SK-N-SH (cell line): ENCODE data around the gene TSGA10IP. TPM values are rescaled to one million over a fixed set of nuclear protein-coding genes. Genes with fewer than 3 reads are reported as not detected.

Source experiments
- CTCF ChIA-PET: fragments of 300-600, 350-600 bp; formaldehyde crosslinking; extraction: SDS; loops from one replicate; lab custom pipeline; 2021; lab: Yijun Ruan, JAX
- POLR2A ChIA-PET: fragments of 350-600 bp; sonication (Branson Sonifier 250); formaldehyde crosslinking; extraction: SDS; loops from one replicate; lab custom pipeline; 2020; ENCODE audit warnings: antibody characterized with exemption, inconsistent platforms; lab: Yijun Ruan, JAX
- DNase-seq: peaks from one replicate; pipeline ENCODE4 v3.0.0; 2012
- H2AFZ ChIP-seq: fragments of 200-600 bp; sonication (generic); 2 replicates; pipeline ENCODE4 v1.8.1; 2016; ENCODE audit warnings: antibody characterized with exemption, mild to moderate bottlenecking, low read depth
- H3F3A ChIP-seq: fragments of 200-600 bp; sonication (generic); replicated peaks from 2 replicates; pipeline ENCODE3; 2016; ENCODE audit warnings: antibody characterized with exemption, mild to moderate bottlenecking; ENCODE audit not compliant: insufficient read depth
- H3K27ac ChIP-seq, 2 experiments: fragments of 200-500 bp in 1 of 2; fragments of 200-600 bp in 1 of 2; sonication (Bioruptor generic) in 1 of 2; sonication (generic), shearing (Covaris generic) in 1 of 2; 2 replicates each; pipeline versions ENCODE4 v1.5.1 to v1.6.1; 2014 to 2016; ENCODE audit warnings: low read depth in 2 of 2, inconsistent platforms in 1 of 2, low read length in 1 of 2, mild to moderate bottlenecking in 1 of 2, mixed read lengths in 1 of 2
- H3K27me3 ChIP-seq: fragments of 200-600 bp; sonication (generic), shearing (Covaris generic); 2 replicates; pipeline ENCODE4 v1.6.1; 2016; ENCODE audit warnings: mixed run types; ENCODE audit not compliant: insufficient read depth
- H3K36me3 ChIP-seq, 2 experiments: fragments of 200-500 bp in 1 of 2; fragments of 200-600 bp in 1 of 2; sonication (Bioruptor generic) in 1 of 2; sonication (generic) in 1 of 2; replicated peaks in 1 of 2; 2 replicates each; pipeline versions ENCODE3 to v1.5.1; 2014 to 2016; ENCODE audit warnings: low read length in 1 of 2, mild to moderate bottlenecking in 1 of 2; ENCODE audit not compliant: insufficient read depth in 2 of 2, control insufficient read depth in 1 of 2
- H3K4me1 ChIP-seq, 2 experiments: fragments of 200-500 bp in 1 of 2; fragments of 200-600 bp in 1 of 2; sonication (Bioruptor generic) in 1 of 2; sonication (generic), shearing (Covaris generic) in 1 of 2; 2 replicates each; pipeline versions ENCODE4 v1.5.1 to v1.6.1; 2014 to 2016; ENCODE audit warnings: low read depth in 1 of 2, low read length in 1 of 2, mixed run types in 1 of 2; ENCODE audit not compliant: insufficient read depth in 2 of 2, control insufficient read depth in 1 of 2
- H3K4me2 ChIP-seq: fragments of 200-600 bp; sonication (generic), shearing (Covaris generic); 2 replicates; pipeline ENCODE4 v1.6.1; 2017; ENCODE audit warnings: mixed run types
- H3K4me3 ChIP-seq, 2 experiments: fragments of 200-500 bp in 1 of 2; fragments of 200-600 bp in 1 of 2; sonication (Bioruptor generic) in 1 of 2; sonication (generic), shearing (Covaris generic) in 1 of 2; 2 replicates each; pipeline versions ENCODE4 v1.5.1 to v1.8.1; 2014 to 2016; ENCODE audit warnings: low read depth in 2 of 2, inconsistent platforms in 1 of 2, low read length in 1 of 2, mild to moderate bottlenecking in 1 of 2, mixed read lengths in 1 of 2, moderate library complexity in 1 of 2
- H3K79me2 ChIP-seq: fragments of 200-600 bp; sonication (generic); 2 replicates; pipeline ENCODE4 v1.8.1; 2017; ENCODE audit warnings: mild to moderate bottlenecking; ENCODE audit not compliant: insufficient read depth
- H3K9ac ChIP-seq: fragments of 200-600 bp; sonication (generic); 2 replicates; pipeline ENCODE4 v1.6.1; 2017; ENCODE audit warnings: mixed run types
- H3K9me2 ChIP-seq: fragments of 200-600 bp; sonication (generic); 2 replicates; pipeline ENCODE4 v1.6.1; 2017; ENCODE audit warnings: mixed run types
- H3K9me3 ChIP-seq: fragments of 200-600 bp; sonication (generic); 2 replicates; pipeline ENCODE4 v1.6.1; 2017; ENCODE audit warnings: mixed run types, mild to moderate bottlenecking, moderate library complexity
- H4K20me1 ChIP-seq: fragments of 200-600 bp; sonication (generic); 2 replicates; pipeline ENCODE4 v1.6.1; 2017; ENCODE audit warnings: mild to moderate bottlenecking, mixed run types; ENCODE audit not compliant: insufficient read depth
- CHD2 ChIP-seq: fragments of 150-350 bp; IDR thresholded peaks from 2 replicates; pipeline ENCODE4 v1.6.1; 2018; ENCODE audit warnings: low read length; ENCODE audit not compliant: partially characterized antibody
- EP300 ChIP-seq, 2 experiments: IDR thresholded peaks; 2 replicates each; pipeline versions ENCODE4 v1.4.0 to v1.6.1; 2012; ENCODE audit warnings: borderline replicate concordance in 1 of 2, low read depth in 1 of 2, low read length in 1 of 2
- FOXJ3 ChIP-seq: sonication (generic); formaldehyde crosslinking; IDR thresholded peaks from 2 replicates; pipeline ENCODE4 v1.5.1; 2020; ENCODE audit warnings: mild to moderate bottlenecking, missing genetic modification reagents
- GATA2 ChIP-seq: sonication (generic); formaldehyde crosslinking; IDR thresholded peaks from 2 replicates; pipeline ENCODE4 v1.5.0; 2020; ENCODE audit warnings: mild to moderate bottlenecking, missing genetic modification reagents
- JUND ChIP-seq: IDR thresholded peaks from 2 replicates; pipeline ENCODE4 v1.4.0; 2012
- MEF2A ChIP-seq: IDR thresholded peaks from 2 replicates; pipeline ENCODE4 v1.4.0; 2012; ENCODE audit warnings: low read depth, borderline replicate concordance
- MXI1 ChIP-seq: IDR thresholded peaks from 2 replicates; pipeline ENCODE4 v1.6.1; 2012; ENCODE audit warnings: mild to moderate bottlenecking, low read depth, low read length, improper control_type of control experiment
- NRF1 ChIP-seq: IDR thresholded peaks from 2 replicates; pipeline ENCODE4 v1.6.1; 2012; ENCODE audit warnings: low read depth, mild to moderate bottlenecking, low read length
- POLR2AphosphoS5 ChIP-seq: IDR thresholded peaks from 2 replicates; pipeline ENCODE4 v1.6.1; 2012; ENCODE audit warnings: low read depth, low read length
- RAD21 ChIP-seq: IDR thresholded peaks from 2 replicates; pipeline ENCODE4 v1.6.1; 2012; ENCODE audit warnings: mild to moderate bottlenecking, low read length
- RCOR1 ChIP-seq: fragments of 150-350 bp; IDR thresholded peaks from 2 replicates; pipeline ENCODE4 v1.6.1; 2017; ENCODE audit warnings: antibody characterized with exemption, low read length
- RFX5 ChIP-seq: IDR thresholded peaks from 2 replicates; pipeline ENCODE4 v1.6.1; 2012; ENCODE audit warnings: mild to moderate bottlenecking, improper control_type of control experiment, low read length
- SIN3A ChIP-seq: IDR thresholded peaks from 2 replicates; pipeline ENCODE4 v1.6.1; 2012; ENCODE audit warnings: low read depth, mild to moderate bottlenecking, low read length, moderate library complexity, borderline replicate concordance
- YY1 ChIP-seq: IDR thresholded peaks from 2 replicates; pipeline ENCODE4 v1.4.0; 2012; ENCODE audit warnings: low read depth, mild to moderate bottlenecking
- WGBS: methylation state at CpG from one replicate; pipeline ENCODE4 v1.1.6; 2017; ENCODE audit warnings: low lambda C conversion rate; 5-methylcytosine and 5-hydroxymethylcytosine counted together
- polyA plus RNA-seq, 3 experiments: library from polyadenylated mRNA; depleted of rRNA; stranded (reverse); fragments of >200 nt; gene quantifications; 2 replicates each; pipeline ENCODE4 v1.2.3, GENCODE V29; 2012
- TF ChIP-seq, protein P1 (sequence below): fragments of 200-600 bp; sonication (generic); IDR thresholded peaks from 2 replicates; pipeline ENCODE4 v1.6.1; 2017; ENCODE audit warnings: antibody characterized with exemption, mild to moderate bottlenecking, moderate library complexity
- TF ChIP-seq, protein P2 (sequence below): IDR thresholded peaks from 2 replicates; pipeline ENCODE4 v1.4.0; 2012; ENCODE audit warnings: low read depth
- TF ChIP-seq, protein P3 (sequence below): IDR thresholded peaks from 2 replicates; pipeline ENCODE4; 2012
- TF ChIP-seq, protein P4 (sequence below): fragments of 150-350 bp; IDR thresholded peaks from 2 replicates; pipeline ENCODE4 v1.6.1; 2017; ENCODE audit warnings: antibody characterized with exemption, low read length, low read depth, borderline replicate concordance

The TSGA10IP gene
- polyA plus RNA-seq, 1 of the 3 experiments (the other 2 are of a cell fraction) = not detected

DNA sequence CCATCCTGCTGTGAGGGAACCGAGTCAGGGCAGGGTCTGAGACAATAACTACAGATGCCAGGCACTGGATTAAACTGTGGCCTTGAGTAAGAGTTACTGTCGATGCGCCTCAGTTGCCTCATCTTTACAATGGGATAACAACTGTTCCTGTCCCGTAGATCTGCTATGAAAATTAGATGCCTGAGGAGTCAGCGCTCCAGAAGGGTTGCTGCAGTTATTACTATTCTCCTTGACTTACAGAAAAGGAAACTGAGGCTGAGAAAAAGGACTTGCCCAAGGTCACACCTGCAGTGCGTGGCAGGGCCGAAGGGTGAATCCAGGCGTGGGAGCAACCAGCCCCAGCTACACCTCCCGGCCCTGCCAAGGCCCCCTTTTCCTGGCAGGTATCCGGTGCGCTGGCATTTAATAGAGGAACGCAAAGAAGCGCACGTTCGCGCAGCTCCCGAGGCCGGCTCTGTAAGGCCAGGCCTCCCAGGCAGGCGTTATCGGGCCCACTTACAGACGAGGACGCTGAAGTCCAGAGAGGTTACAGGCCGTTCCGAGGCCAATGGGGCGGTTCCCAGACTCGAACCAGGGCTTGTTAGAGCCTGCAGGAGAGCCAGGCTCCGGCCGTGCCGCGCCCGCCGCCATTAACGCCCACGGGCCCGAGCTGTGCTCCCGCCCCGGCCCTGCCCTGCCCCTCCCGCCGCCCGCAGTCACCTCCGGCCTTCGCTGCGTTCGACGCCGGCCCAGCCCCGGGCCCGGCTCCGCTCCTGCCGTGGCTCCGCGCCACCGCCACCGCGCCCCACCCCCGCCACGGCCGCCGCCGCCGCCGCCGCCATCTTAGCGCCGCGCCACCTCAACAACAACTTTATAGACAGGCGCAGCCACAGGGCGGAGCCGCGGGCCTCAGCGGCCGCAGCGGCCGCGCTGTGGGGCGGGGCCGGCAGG lies 26.8 kb upstream of the TSGA10IP start, which contains the start of gene C11orf68:
Gene C11orf68, minus strand, starts transcription at position 852 of the 930 bp plus-strand sequence. Its CDS starts 31 bp downstream, at position 821.
- Histone ChIP-seq H3K9me3 (no peaks in the 10 kb centered on the region), H3K9ac (peak within 1 kb of the TSS; percentile 99), H3K4me1 (peaks cover 32 to 45% of the 10 kb centered on the region in 2 experiments; a peak in 3 of 4 replicates), H3K27me3 (no peaks in the 10 kb centered on the region), H3K36me3 (peaks cover 12 to 21% of the 10 kb centered on the region in 2 experiments), H3K27ac (peak within 1 kb of the TSS; percentile 87 to 97), H4K20me1 (0 out of 2 replicates have a peak, but pooled peaks cover 4% of the 10 kb centered on the region), H3F3A (peaks cover 29% of the 10 kb centered on the region), H3K79me2 (peaks cover 73% of the 10 kb centered on the region), H3K4me3 (peak within 1 kb of the TSS; percentile 90 to 92), H3K4me2 (peak within 1 kb of the TSS; percentile 99), H2AFZ (peak within 1 kb of the TSS; percentile 51; the same call in 1 of the 2 replicates), H3K9me2 (no peaks in the 10 kb centered on the region)
- ChIA-PET POLR2A (interaction anchor here (0.6 to 1.5 kb wide), 4 partner anchors 18 to 34 kb away, joined by 3 to 4 read pairs (median 3); partner anchors contain the start of gene FOSL1), CTCF (interaction anchor here (1.0 to 3.3 kb wide), 6 partner anchors 17 to 58 kb away, joined by 3 to 24 read pairs (median 6); partner anchors contain the start of genes CCDC85B, FIBP and MUS81)
- TF ChIP-seq, protein P1, sequence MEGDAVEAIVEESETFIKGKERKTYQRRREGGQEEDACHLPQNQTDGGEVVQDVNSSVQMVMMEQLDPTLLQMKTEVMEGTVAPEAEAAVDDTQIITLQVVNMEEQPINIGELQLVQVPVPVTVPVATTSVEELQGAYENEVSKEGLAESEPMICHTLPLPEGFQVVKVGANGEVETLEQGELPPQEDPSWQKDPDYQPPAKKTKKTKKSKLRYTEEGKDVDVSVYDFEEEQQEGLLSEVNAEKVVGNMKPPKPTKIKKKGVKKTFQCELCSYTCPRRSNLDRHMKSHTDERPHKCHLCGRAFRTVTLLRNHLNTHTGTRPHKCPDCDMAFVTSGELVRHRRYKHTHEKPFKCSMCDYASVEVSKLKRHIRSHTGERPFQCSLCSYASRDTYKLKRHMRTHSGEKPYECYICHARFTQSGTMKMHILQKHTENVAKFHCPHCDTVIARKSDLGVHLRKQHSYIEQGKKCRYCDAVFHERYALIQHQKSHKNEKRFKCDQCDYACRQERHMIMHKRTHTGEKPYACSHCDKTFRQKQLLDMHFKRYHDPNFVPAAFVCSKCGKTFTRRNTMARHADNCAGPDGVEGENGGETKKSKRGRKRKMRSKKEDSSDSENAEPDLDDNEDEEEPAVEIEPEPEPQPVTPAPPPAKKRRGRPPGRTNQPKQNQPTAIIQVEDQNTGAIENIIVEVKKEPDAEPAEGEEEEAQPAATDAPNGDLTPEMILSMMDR = no peak
- TF ChIP-seq NRF1 (no peak), FOXJ3 (CRISPR knock-in tag) (no peak), RCOR1 (no peak), YY1 (peak; percentile 89), MXI1 (peak; percentile 43), JUND (no peak), GATA2 (no peak)
- WGBS = 7% methylated on average over 33 of the region's 77 CpGs
- DNase-seq = no peak

DNA sequence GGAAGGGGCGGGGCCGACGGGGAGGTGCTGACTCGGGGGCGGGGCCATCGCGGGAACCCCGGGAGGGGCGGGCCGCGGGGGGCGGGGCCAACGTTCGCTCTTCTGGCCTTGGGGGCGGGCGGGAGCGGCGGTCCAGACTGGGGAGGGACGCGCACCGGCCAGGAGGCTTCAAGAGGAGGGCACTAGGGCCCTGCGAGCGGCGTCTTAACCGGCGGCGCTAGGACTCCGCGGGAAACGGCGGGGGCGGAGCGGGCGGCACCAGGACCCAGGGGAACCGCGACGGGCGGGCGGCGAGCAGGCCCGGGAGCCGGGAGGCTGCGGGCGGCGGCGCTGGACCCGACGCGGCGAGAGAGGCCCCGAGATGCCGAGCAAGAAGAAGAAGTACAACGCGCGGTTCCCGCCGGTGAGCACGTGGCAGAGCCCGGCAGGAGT lies 26.1 kb upstream of the TSGA10IP start, which contains the start of gene DRAP1:
Gene DRAP1, plus strand, starts transcription at position 286 of the 432 bp plus-strand sequence. Its CDS starts 76 bp downstream, at position 362.
- CTCF ChIA-PET = interaction anchor here (1.0 to 5.5 kb wide), 6 partner anchors 14 to 59 kb away, joined by 3 to 24 read pairs (median 8); partner anchors contain the start of genes CCDC85B, FIBP and MUS81
- Histone ChIP-seq H3F3A (peaks cover 32% of the 10 kb centered on the region), H3K27me3 (no peaks in the 10 kb centered on the region), H3K9me3 (no peaks in the 10 kb centered on the region), H3K4me3 (peak within 1 kb of the TSS; percentile 90 to 92), H3K9ac (peak within 1 kb of the TSS; percentile 99), H3K79me2 (peaks cover 67% of the 10 kb centered on the region), H3K36me3 (peaks cover 12 to 24% of the 10 kb centered on the region in 2 experiments), H2AFZ (peak within 1 kb of the TSS; percentile 51; the same call in 1 of the 2 replicates), H3K9me2 (no peaks in the 10 kb centered on the region), H3K27ac (peak within 1 kb of the TSS; percentile 87 to 97), H3K4me2 (peak within 1 kb of the TSS; percentile 99), H3K4me1 (peaks cover 32 to 43% of the 10 kb centered on the region in 2 experiments; a peak in 3 of 4 replicates), H4K20me1 (0 out of 2 replicates have a peak, but pooled peaks cover 4% of the 10 kb centered on the region)
- POLR2A ChIA-PET = interaction anchor here (0.9 to 1.5 kb wide), 2 partner anchors 18 to 29 kb away, joined by 3 to 4 read pairs; partner anchors contain the start of genes CCDC85B and FOSL1
- 0% methylated on average over 13 of the region's 59 CpGs for WGBS
- peak; percentile 100 for DNase-seq
- TF ChIP-seq, protein P2, sequence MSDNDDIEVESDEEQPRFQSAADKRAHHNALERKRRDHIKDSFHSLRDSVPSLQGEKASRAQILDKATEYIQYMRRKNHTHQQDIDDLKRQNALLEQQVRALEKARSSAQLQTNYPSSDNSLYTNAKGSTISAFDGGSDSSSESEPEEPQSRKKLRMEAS = peak; percentile 89
- TF ChIP-seq RAD21 = 0 out of 2 replicates have a peak, but pooled peaks have one; percentile 2
- no peak for TF ChIP-seq JUND
- TF ChIP-seq GATA2 = no peak
- peak; percentile 76 for TF ChIP-seq CHD2
- TF ChIP-seq MEF2A = peak; percentile 51; the same call in 1 of the 2 replicates
- TF ChIP-seq, protein P3, sequence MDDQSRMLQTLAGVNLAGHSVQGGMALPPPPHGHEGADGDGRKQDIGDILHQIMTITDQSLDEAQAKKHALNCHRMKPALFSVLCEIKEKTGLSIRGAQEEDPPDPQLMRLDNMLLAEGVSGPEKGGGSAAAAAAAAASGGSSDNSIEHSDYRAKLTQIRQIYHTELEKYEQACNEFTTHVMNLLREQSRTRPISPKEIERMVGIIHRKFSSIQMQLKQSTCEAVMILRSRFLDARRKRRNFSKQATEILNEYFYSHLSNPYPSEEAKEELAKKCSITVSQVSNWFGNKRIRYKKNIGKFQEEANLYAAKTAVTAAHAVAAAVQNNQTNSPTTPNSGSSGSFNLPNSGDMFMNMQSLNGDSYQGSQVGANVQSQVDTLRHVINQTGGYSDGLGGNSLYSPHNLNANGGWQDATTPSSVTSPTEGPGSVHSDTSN = peak; percentile 92
- TF ChIP-seq FOXJ3 (CRISPR knock-in tag) = no peak
- peak; percentile 99 for TF ChIP-seq SIN3A
- peak in 1 of 2 experiments; percentile 29; a peak in 1 of 4 replicates for TF ChIP-seq EP300 (IDR thresholded peaks at IDR 0.05; ENCODE audit: borderline replicate concordance in 1 of 2, low read depth in 1 of 2, low read length in 1 of 2)
- TF ChIP-seq MXI1 = peak; percentile 52; the same call in 1 of the 2 replicates
- TF ChIP-seq, protein P4, sequence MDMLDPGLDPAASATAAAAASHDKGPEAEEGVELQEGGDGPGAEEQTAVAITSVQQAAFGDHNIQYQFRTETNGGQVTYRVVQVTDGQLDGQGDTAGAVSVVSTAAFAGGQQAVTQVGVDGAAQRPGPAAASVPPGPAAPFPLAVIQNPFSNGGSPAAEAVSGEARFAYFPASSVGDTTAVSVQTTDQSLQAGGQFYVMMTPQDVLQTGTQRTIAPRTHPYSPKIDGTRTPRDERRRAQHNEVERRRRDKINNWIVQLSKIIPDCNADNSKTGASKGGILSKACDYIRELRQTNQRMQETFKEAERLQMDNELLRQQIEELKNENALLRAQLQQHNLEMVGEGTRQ = no peak
- TF ChIP-seq RFX5 = no peak
- TF ChIP-seq POLR2AphosphoS5 = peak; percentile 24; the same call in 1 of the 2 replicates
